IPS-20b (cell line): ENCODE data around the gene GNB5.

Experiments used
- H3K27ac ChIP-seq: one replicate; pipeline ENCODE4 v1.5.1; 2013; ENCODE audit warnings: low read length
- H3K27me3 ChIP-seq: 2 replicates; pipeline ENCODE4 v1.6.1; 2013; ENCODE audit warnings: mild to moderate bottlenecking, low read length, inconsistent platforms; ENCODE audit not compliant: insufficient read depth
- H3K36me3 ChIP-seq: 2 replicates; pipeline ENCODE4 v1.6.1; 2013; ENCODE audit warnings: low read depth, mild to moderate bottlenecking, inconsistent platforms, low read length, moderate library complexity; ENCODE audit not compliant: insufficient read depth
- H3K4me1 ChIP-seq: 2 replicates; pipeline ENCODE4 v1.6.1; 2013; ENCODE audit warnings: mild to moderate bottlenecking, control low read depth, inconsistent platforms, low read length, moderate library complexity; ENCODE audit not compliant: insufficient read depth
- H3K4me3 ChIP-seq: 2 replicates; pipeline ENCODE4 v1.5.1; 2013; ENCODE audit warnings: mild to moderate bottlenecking, low read length, inconsistent platforms
- H3K9ac ChIP-seq: 2 replicates; pipeline ENCODE4 v1.6.1; 2013; ENCODE audit warnings: low read depth, mild to moderate bottlenecking, inconsistent platforms, low read length, moderate library complexity
- H3K9me3 ChIP-seq: 2 replicates; pipeline ENCODE4 v1.6.1; 2013; ENCODE audit warnings: mild to moderate bottlenecking, low read depth, low read length, inconsistent platforms; ENCODE audit not compliant: insufficient read depth

The GNB5 gene

GRCh38 chr15:52150871-52151270 lies 40.3 kb downstream of the GNB5 start:
- Histone ChIP-seq H3K27me3 (no peaks in the 10 kb centered on the region), H3K4me3 (no peak overlapping the region), H3K9me3 (no peaks in the 10 kb centered on the region), H3K27ac (no peak overlapping the region), H3K36me3 (peaks cover 28% of the 10 kb centered on the region; the same call in 1 of the 2 replicates), H3K4me1 (no peaks in the 10 kb centered on the region), H3K9ac (no peak overlapping the region)

- peaks cover 28% of the 10 kb centered on the region; the same call in 1 of the 2 replicates for H3K36me3 ChIP-seq
- H3K9me3 ChIP-seq = no peaks in the 10 kb centered on the region
- H3K9ac ChIP-seq = no peak overlapping the region
- no peaks in the 10 kb centered on the region for H3K4me1 ChIP-seq
- no peak overlapping the region for H3K27ac ChIP-seq
- no peaks in the 10 kb centered on the region for H3K27me3 ChIP-seq
- H3K4me3 ChIP-seq = no peak overlapping the region
Measured at GRCh38 chr15:52150043-52150825, 41.0 kb downstream of the GNB5 start.

GRCh38 chr15:52148403-52148802 lies 42.8 kb downstream of the GNB5 start:
- H3K27me3 ChIP-seq = no peaks in the 10 kb centered on the region
- H3K4me1 ChIP-seq = no peaks in the 10 kb centered on the region
- no peak overlapping the region for H3K9ac ChIP-seq
- no peaks in the 10 kb centered on the region for H3K9me3 ChIP-seq
- H3K36me3 ChIP-seq = peaks cover 34% of the 10 kb centered on the region
- H3K4me3 ChIP-seq = no peak overlapping the region
- H3K27ac ChIP-seq = no peak overlapping the region

- H3K27ac ChIP-seq = no peak overlapping the region
- H3K36me3 ChIP-seq = peaks cover 28% of the 10 kb centered on the region
- H3K9ac ChIP-seq = no peak overlapping the region
- H3K27me3 ChIP-seq = no peaks in the 10 kb centered on the region
- H3K9me3 ChIP-seq = no peaks in the 10 kb centered on the region
- no peaks in the 10 kb centered on the region for H3K4me1 ChIP-seq
- H3K4me3 ChIP-seq = no peak overlapping the region
Measured at GRCh38 chr15:52146776-52147175, 44.4 kb downstream of the GNB5 start.

- Histone ChIP-seq H3K9me3 (no peaks in the 10 kb centered on the region), H3K36me3 (peaks cover 28% of the 10 kb centered on the region), H3K4me3 (no peak overlapping the region), H3K9ac (no peak overlapping the region), H3K27me3 (no peaks in the 10 kb centered on the region), H3K4me1 (no peaks in the 10 kb centered on the region), H3K27ac (no peak overlapping the region)
Measured at GRCh38 chr15:52146261-52146660, 44.9 kb downstream of the GNB5 start.

GRCh38 chr15:52144656-52145178 lies 46.5 kb downstream of the GNB5 start:
- no peaks in the 10 kb centered on the region for H3K9me3 ChIP-seq
- H3K27ac ChIP-seq = no peak overlapping the region
- no peak overlapping the region for H3K4me3 ChIP-seq
- peaks cover 26% of the 10 kb centered on the region for H3K36me3 ChIP-seq
- no peaks in the 10 kb centered on the region for H3K4me1 ChIP-seq
- no peaks in the 10 kb centered on the region for H3K27me3 ChIP-seq
- H3K9ac ChIP-seq = no peak overlapping the region

DNA sequence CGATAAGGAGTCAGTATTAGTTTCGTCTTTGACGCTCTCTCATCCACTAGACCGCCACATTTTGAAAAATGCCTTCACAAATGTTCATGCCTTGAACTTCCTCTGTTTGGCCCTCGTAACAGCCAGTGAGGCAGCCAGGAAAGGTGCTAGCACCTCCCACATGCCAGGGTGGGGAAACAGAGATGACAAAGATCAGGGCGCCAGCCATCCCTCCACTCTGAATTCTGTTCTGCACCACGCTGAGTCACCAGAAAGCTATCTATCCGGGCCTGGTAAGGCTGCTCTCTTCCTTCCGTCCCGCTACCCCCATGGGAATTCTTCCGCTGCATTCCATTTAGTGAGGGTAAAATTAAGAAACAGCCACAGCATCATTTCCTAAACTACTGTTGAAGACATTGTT lies 47.3 kb downstream of the GNB5 start:
- Histone ChIP-seq H3K9ac (no peak overlapping the region), H3K27ac (no peak overlapping the region), H3K36me3 (peaks cover 24% of the 10 kb centered on the region), H3K4me3 (no peak overlapping the region), H3K27me3 (no peaks in the 10 kb centered on the region), H3K9me3 (no peaks in the 10 kb centered on the region), H3K4me1 (no peaks in the 10 kb centered on the region)

DNA sequence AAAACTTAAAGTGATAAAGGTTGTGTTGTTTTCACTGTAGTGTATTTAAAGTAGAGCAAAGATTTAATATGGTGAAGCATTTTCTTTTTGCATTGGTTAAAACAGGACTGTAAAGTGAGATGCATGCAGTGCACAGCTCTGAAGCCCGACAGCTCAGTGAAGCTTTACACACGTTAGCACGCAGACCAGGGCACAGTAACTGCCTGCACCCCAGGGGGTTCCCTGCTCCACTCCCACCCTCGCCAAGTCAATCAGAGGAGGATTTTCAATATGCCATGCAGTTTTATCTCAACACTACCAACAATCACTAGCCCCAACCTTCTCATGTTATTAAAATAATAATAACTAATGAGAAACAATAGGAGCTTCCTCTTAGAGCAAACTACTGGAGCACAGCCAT lies 50.5 kb downstream of the GNB5 start:
- no peaks in the 10 kb centered on the region for H3K9me3 ChIP-seq
- no peaks in the 10 kb centered on the region for H3K27me3 ChIP-seq
- H3K36me3 ChIP-seq = peaks cover 23% of the 10 kb centered on the region
- H3K4me1 ChIP-seq = no peaks in the 10 kb centered on the region
- H3K9ac ChIP-seq = no peak overlapping the region
- H3K27ac ChIP-seq = no peak overlapping the region
- H3K4me3 ChIP-seq = no peak overlapping the region

DNA sequence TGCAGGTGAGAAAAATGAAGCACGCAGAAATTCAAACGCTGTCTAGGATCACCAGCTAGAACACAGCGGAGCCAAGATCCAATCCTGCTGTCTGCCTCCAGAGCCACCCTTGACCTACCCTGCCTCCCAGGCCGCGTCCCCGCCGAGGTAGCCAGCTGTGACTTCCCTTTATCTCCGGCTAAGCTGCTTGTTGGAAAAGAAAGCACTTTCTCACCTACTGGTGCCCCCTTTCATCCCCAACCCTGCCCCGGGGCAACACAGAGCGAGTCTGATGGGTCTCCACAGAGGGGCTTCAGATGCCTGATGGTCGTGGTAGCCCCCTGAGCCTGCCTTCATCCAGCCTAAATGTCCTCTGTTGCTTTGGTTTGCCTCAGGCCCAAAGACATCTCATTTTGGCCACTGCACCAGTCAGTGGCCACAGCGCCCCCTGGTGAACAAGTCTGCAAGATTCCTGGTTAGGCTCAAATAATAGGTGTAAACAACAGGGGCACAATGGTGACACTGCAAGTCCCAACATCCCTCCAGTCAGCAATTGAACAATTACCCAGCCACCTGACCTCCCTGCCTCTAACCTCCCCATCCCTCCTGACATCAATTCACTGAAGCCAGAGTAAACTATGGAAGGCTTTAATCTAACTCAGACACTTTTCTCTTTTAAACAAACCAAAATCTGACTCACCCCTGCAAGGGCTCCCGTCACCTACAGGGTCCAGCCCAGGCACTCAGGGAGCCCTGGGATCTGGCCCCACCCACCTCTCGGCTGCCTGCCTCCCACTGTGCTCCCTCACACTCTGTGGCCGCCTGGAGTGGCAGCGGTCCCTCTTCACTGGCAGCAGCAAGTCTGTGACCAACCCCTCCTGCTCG lies 51.4 kb downstream of the GNB5 start:
- peaks cover 25% of the 10 kb centered on the region for H3K36me3 ChIP-seq
- H3K9ac ChIP-seq = no peak overlapping the region
- no peaks in the 10 kb centered on the region for H3K27me3 ChIP-seq
- H3K27ac ChIP-seq = no peak overlapping the region
- no peaks in the 10 kb centered on the region for H3K9me3 ChIP-seq
- no peaks in the 10 kb centered on the region for H3K4me1 ChIP-seq
- H3K4me3 ChIP-seq = no peak overlapping the region

DNA sequence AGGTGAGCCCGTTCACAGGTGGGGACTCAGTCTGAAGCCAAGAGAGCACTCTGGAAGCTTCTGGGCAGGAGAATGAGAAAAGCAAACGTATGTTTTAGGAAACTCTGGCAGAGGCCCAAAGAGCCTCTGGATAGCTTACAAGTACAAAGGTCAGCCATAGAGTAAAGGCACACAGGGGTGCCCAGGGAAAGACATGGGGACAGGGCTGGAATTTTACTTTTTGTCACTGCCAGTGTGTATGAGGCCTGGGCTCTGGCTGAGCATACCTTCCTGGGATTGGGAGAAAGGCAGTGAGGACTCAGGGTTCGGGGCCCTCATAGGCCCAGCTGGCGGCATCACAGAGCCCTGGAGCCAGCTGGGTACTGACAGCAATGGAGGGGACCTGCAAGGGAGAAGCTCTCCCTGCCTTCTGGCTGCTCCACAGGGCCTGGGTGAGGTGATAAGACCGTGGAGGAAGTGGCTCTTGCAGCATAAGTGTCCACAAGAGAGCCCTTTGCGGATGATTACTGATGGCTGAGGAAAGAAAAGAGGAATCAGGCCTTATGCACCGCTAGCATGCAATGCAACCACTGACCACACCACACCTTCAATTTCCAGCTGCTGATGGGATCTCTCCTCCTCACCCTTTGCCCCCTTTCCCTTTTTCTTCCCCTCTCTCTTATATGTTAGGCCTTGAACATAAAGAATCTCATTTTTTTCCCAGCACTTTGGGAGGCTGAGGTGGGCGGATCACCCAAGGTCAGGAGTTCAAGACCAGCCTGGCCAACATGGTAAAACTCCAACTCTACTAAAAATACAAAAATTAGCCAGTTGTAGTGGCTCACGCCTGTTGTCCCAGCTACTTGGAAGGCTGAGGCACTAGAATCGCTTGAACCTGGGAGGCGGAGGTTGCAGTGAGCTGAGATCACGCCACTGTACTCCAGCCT lies 53.5 kb downstream of the GNB5 start:
- Histone ChIP-seq H3K9ac (no peak overlapping the region), H3K4me1 (no peaks in the 10 kb centered on the region), H3K4me3 (no peak overlapping the region), H3K27ac (no peak overlapping the region), H3K9me3 (no peaks in the 10 kb centered on the region), H3K36me3 (peaks cover 24% of the 10 kb centered on the region; the same call in 1 of the 2 replicates), H3K27me3 (no peaks in the 10 kb centered on the region)

- Histone ChIP-seq H3K4me3 (no peak overlapping the region), H3K9ac (no peak overlapping the region), H3K9me3 (no peaks in the 10 kb centered on the region), H3K27me3 (no peaks in the 10 kb centered on the region), H3K27ac (no peak overlapping the region), H3K4me1 (no peaks in the 10 kb centered on the region), H3K36me3 (peaks cover 22% of the 10 kb centered on the region; the same call in 1 of the 2 replicates)
Measured at GRCh38 chr15:52136442-52136980, 54.7 kb downstream of the GNB5 start.
